Central memory CD8-positive, alpha-beta T cell (primary cell): ENCODE data around the gene INTS1.

Source experiments
- ATAC-seq: fragments of 150-1000 bp; cut with Tn5 transposase; replicated peaks from 2 replicates; pipeline ENCODE4 v1.10.0; 2022; ENCODE audit warnings: mild to moderate bottlenecking, moderate FRiP score, moderate number of reproducible peaks; ENCODE audit not compliant: poor library complexity, severe bottlenecking; ENCODE audit errors: extremely low read depth
- DNase-seq, 2 donors: peaks; one replicate each; pipeline ENCODE4 v3.0.0; 2021; ENCODE audit warnings: low spot score in 2 of 2
- H3K27ac Mint-ChIP-seq: one replicate; pipeline ENCODE4 v1.8.0; 2022; ENCODE audit warnings: low read depth, mild to moderate bottlenecking, moderate library complexity, mixed read lengths
- H3K27me3 Mint-ChIP-seq: one replicate; pipeline ENCODE4 v1.8.0; 2022; ENCODE audit warnings: mixed read lengths
- H3K36me3 Mint-ChIP-seq: one replicate; pipeline ENCODE4 v1.8.0; 2022; ENCODE audit warnings: mild to moderate bottlenecking, moderate library complexity, mixed read lengths; ENCODE audit not compliant: insufficient read depth
- H3K4me1 Mint-ChIP-seq: one replicate; pipeline ENCODE4 v1.8.0; 2022; ENCODE audit warnings: mixed read lengths
- H3K4me3 Mint-ChIP-seq: one replicate; pipeline ENCODE4 v1.8.0; 2022; ENCODE audit warnings: mild to moderate bottlenecking, moderate library complexity, mixed read lengths
- H3K9me3 Mint-ChIP-seq: one replicate; pipeline ENCODE4 v1.8.0; 2022; ENCODE audit warnings: mixed read lengths

The INTS1 gene

DNA sequence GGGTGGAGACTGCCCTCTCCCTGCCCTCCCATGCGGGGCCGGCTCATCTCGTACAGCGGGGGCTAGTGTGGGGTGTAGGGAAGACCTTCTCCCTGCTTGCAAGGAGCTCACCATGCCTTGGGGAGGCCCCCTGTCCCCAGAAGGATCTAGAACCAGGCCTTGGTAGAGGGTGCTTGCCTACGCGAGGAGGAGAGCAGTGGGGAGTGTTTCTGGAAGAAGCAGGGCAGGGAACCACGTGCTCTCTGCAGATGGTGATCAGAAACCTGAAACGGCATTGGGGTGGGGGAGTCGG, 29.0 kb upstream of the INTS1 start:
- Mint-ChIP-seq H3K4me3 (peak overlapping the region; percentile 86), H3K36me3 (peaks cover 18% of the 10 kb centered on the region), H3K9me3 (no peaks in the 10 kb centered on the region), H3K4me1 (peaks cover 23% of the 10 kb centered on the region), H3K27ac (peak overlapping the region; percentile 96), H3K27me3 (no peaks in the 10 kb centered on the region)
- ATAC-seq: no peak
- DNase-seq: no peak

DNA sequence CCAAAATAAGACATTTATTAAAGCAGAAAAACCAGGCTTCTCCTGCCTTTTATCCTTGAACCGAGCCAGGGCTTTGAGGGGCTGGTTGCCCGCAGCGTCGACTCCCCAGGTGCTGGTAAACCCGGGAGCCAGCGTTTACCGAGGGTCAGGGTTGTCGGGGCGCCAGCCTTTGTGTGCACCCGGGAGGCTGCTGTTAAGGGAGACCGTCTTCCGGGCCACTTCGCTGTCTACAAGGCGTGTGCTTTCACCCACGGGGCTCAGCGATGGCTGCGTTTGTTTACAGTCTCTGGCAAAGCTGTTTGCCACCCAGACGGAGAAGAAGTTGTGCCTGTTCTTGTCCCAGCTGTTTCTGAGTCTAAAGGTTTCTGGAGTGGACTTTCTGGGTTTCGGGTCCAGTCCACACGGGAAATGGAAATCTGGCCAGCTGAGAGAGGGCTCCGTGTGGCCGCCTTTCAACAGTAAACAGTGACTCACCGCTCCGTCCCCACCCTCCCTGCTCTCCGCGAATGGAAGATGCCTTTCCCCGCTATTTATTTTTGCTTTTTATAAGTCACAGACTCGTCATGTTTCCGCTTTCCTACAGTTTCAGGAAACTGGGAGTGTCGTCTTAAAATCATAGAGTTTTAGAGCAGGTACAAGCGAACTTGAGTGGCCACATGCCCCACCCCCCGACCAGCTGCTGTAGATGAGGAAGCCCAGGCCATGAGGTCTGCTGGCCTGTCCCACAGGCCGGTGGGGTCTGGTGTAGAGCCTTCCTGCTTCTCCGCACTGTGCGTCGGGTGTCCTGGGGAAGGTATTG, 28.5 kb upstream of the INTS1 start:
- Mint-ChIP-seq H3K9me3 (no peaks in the 10 kb centered on the region), H3K27me3 (no peaks in the 10 kb centered on the region), H3K27ac (peak overlapping the region; percentile 96), H3K4me3 (peak overlapping the region; percentile 86), H3K36me3 (peaks cover 16% of the 10 kb centered on the region), H3K4me1 (peaks cover 23% of the 10 kb centered on the region)
- ATAC-seq (peak; percentile 50), DNase-seq (peak in 1 of 2 donors; percentile 38)

DNA sequence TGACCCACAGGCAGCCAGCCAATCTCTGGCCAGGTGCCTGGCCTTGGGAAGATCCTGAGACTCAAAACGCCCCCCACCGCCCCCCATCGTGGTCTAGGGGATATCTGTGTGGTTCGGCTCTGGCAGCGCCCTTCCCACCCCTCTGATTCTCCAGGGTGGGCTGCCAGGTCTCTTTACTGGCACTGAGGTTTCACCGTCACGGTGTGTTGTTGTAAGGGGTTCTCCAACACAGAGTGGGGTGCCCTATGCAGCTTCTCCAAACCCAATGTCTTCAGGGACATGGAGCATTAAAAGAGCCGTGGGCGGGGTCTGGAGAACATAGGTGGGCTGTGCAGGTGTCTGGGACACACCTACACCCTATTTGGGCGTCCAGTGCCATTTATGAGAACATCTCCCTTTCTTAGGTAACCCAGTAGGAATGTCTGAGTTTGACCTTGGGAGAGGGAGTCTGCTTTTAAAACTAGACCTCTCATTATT, 27.8 kb upstream of the INTS1 start:
- ATAC-seq: peak; percentile 24
- H3K27ac Mint-ChIP-seq: peak overlapping the region; percentile 96

DNA sequence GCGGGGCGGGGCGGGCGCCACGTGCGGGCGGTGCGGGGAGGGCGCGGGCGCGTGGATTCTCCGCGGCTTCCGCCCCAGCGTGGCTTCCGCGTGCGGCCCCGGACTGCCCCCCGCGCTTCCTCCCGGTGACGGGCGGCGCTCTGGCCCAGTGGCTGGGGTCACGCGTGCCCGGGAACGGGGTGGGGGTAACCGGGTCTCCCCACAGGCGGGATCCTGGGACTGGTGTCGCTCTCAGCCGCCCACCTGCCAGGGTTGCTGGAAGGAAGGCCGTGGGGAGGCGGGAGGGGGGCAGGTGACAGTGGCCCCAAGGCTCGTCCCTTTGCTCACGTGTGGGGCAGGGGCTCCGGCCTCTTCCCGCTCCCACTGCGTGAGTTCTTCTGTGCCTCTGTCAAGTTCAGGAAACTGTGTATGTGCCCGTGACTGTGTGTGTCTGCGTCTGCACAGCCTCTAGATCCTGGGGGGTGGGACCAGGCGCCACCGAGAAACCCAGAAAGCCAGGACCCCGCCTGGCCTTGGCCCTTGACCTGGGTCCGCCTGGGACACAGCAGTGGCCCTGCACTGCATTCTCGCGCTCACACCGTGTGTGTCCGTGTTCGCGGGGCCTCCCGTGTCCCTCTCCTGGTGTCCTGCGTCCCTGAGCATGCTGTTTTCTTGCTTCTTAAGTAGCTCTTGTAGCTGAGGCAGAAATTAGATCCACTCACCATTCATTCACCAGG, 27.2 kb upstream of the INTS1 start:
- ATAC-seq: peak; percentile 26
- H3K4me1 Mint-ChIP-seq: peaks cover 23% of the 10 kb centered on the region
- peak in 1 of 2 donors; percentile 27 for DNase-seq
- H3K27ac Mint-ChIP-seq: peak overlapping the region; percentile 96
- H3K36me3 Mint-ChIP-seq: peaks cover 16% of the 10 kb centered on the region
- peaks cover 8% of the 10 kb centered on the region for H3K27me3 Mint-ChIP-seq
- no peaks in the 10 kb centered on the region for H3K9me3 Mint-ChIP-seq
- peak overlapping the region; percentile 86 for H3K4me3 Mint-ChIP-seq

More for the DNA sequence above, 27.8 kb upstream of the INTS1 start:
- H3K4me3 Mint-ChIP-seq: peak overlapping the region; percentile 86
- H3K36me3 Mint-ChIP-seq: peaks cover 16% of the 10 kb centered on the region
- peaks cover 2% of the 10 kb centered on the region for H3K27me3 Mint-ChIP-seq
- DNase-seq: no peak
- peaks cover 23% of the 10 kb centered on the region for H3K4me1 Mint-ChIP-seq
- no peaks in the 10 kb centered on the region for H3K9me3 Mint-ChIP-seq

DNA sequence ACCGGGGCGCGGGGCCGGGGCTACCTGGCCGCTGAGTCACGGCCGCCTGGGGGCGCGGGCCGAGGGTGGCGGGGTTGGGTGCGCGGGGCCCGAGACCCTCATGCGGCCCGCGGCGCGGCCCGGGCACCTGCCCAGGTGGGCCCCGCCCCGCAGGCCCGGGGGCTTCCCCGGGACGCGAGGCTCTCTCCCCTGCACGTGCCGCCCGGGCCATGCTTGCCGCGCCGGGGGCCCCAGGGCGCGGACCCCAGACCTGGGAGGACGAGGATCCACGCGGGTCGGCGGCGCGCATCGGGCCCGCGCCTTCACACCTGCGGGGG, 26.7 kb upstream of the INTS1 start:
- Mint-ChIP-seq H3K27ac (no peak overlapping the region), H3K4me3 (peak overlapping the region; percentile 86), H3K4me1 (peaks cover 23% of the 10 kb centered on the region), H3K36me3 (peaks cover 13% of the 10 kb centered on the region), H3K9me3 (no peaks in the 10 kb centered on the region), H3K27me3 (peaks cover 13% of the 10 kb centered on the region)
- ATAC-seq (peak; percentile 40), DNase-seq (no peak)

DNA sequence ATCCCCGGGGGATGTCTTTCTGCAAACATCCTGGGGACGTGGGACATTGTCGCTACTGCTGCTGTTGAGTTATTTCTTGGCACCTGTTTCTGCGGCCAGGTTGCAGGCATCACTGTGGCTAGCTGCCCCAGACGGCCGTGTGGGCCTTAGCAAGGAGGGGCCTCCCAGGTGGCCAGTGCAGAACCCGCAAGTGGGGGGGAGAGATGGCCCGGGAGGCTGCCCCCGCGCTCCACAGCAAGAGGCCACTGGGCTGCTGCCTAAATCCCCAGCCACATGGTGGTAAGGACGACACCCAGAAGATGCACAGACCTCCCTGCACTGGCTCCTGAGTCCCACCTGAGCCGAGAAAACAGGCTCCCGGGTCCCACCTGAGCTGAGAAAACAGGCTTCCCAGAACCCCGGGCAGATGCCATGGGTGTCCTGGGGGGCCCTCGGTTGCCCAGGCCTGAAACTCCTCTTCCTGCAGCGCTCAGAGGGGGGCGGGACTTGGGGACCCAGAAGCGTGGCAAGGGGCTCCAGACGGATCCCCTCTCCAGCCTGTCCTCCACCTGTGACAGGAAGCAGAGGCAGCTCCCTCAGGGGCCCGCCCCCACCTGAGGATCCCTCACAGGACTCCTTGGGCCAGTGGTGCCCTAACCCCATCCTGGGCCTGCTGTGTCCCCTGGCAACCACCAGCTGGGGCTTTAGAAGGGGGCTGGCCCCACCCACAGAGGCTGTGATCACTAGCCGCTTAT, 25.4 kb upstream of the INTS1 start:
- no peak for ATAC-seq
- Mint-ChIP-seq H3K4me1 (peaks cover 23% of the 10 kb centered on the region), H3K27ac (peak overlapping the region; percentile 79), H3K4me3 (peak overlapping the region; percentile 62), H3K36me3 (peaks cover 13% of the 10 kb centered on the region), H3K27me3 (peaks cover 23% of the 10 kb centered on the region), H3K9me3 (no peaks in the 10 kb centered on the region)
- DNase-seq: no peak

DNA sequence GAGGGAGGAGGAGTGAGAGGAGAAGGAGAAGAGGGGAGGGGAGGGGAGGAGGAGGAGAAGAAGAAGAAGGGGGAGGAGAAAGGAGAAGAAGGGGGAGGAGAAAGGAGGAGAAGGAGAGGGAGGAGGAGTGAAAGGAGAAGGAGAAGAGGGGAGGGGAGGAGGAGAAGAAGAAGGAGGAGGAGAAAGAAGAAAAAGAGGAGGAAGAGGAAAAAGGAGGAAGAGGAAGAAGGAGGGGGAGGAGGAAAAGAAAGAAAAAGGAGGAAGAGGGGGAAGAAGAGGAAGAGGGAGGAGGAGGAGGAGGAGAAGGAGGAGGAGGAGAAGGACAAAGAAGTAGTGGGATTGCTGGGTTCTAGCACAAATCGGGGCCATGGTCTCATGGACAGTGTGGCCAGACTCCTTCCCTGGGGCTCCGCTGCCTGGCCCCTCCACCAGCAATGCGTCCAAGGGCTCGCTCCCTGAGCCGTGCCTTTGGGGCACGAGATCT, 22.1 kb upstream of the INTS1 start:
- Mint-ChIP-seq H3K27me3 (peaks cover 31% of the 10 kb centered on the region), H3K4me1 (no peaks in the 10 kb centered on the region), H3K9me3 (no peaks in the 10 kb centered on the region), H3K36me3 (peaks cover 6% of the 10 kb centered on the region), H3K4me3 (no peak overlapping the region), H3K27ac (no peak overlapping the region)
- ATAC-seq (no peak), DNase-seq (no peak)

DNA sequence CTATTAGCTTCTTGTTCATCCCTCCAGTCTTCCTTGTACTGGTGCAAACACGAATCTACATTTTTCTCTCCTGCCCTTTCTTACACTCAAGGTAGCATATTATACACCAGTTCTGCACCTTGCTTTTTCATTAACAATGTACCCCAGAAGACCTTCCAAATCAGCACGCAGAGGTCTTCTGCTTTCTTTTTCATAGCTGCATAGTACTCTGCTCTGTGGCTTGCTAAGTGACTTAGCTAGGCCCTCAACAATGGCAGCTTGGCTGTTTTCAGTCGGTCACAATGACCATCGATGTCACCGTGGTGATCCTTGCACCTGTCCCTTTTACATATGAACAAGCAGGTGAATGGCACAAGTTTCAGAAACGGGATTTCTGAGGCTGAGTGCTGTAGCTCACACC, 21.2 kb upstream of the INTS1 start:
- H3K36me3 Mint-ChIP-seq: peaks cover 5% of the 10 kb centered on the region
- H3K4me3 Mint-ChIP-seq: no peak overlapping the region
- no peak overlapping the region for H3K27ac Mint-ChIP-seq
- H3K4me1 Mint-ChIP-seq: no peaks in the 10 kb centered on the region
- no peaks in the 10 kb centered on the region for H3K9me3 Mint-ChIP-seq
- DNase-seq (no peak), ATAC-seq (no peak)
- peaks cover 31% of the 10 kb centered on the region for H3K27me3 Mint-ChIP-seq

DNA sequence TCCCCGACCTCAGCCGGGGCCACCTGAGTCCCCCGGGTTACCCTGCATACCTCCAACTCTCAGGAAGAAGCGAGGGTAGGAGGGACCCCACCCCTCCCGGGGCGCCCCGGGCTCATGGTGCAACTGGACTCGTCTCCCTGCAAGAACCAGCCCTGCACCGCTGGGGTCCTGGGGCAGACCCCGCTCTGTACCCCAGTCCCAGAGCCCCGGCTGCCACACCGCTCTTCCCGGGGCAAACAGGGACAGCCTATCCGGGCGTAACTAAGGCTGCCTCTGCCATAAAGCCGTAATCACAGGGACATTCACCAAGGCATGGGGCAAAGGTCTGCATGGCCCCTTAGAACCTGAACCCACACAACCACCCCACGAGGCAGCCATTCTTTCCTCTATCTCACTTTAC, 19.7 kb upstream of the INTS1 start:
- Mint-ChIP-seq H3K4me3 (no peak overlapping the region), H3K27me3 (peaks cover 38% of the 10 kb centered on the region), H3K9me3 (peaks cover 6% of the 10 kb centered on the region), H3K36me3 (peaks cover 2% of the 10 kb centered on the region), H3K4me1 (no peaks in the 10 kb centered on the region), H3K27ac (no peak overlapping the region)
- DNase-seq (no peak), ATAC-seq (no peak)

DNA sequence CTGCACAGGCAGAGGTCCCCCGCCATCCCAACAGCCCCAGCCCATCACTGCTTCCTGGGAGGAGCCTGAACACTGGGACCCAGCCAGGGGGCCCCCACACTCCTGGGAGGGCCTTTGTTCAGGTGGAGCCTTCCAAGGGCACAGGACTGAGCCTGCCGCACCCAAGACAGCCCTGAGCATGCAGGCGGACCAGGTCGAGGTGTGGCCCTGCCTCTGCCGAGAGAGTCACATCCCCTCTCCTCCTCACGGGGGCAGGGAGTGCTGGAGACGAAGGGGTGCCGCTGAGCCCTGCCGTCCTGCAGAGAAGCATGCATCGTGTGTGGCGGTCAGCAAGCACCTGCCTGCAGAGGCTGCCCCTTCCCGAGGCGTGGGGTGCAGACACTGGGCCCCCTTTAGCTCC, 19.0 kb upstream of the INTS1 start:
- Mint-ChIP-seq H3K4me1 (no peaks in the 10 kb centered on the region), H3K9me3 (peaks cover 6% of the 10 kb centered on the region), H3K4me3 (no peak overlapping the region), H3K27me3 (peaks cover 40% of the 10 kb centered on the region), H3K27ac (no peak overlapping the region), H3K36me3 (peaks cover 2% of the 10 kb centered on the region)
- ATAC-seq: no peak
- no peak for DNase-seq

DNA sequence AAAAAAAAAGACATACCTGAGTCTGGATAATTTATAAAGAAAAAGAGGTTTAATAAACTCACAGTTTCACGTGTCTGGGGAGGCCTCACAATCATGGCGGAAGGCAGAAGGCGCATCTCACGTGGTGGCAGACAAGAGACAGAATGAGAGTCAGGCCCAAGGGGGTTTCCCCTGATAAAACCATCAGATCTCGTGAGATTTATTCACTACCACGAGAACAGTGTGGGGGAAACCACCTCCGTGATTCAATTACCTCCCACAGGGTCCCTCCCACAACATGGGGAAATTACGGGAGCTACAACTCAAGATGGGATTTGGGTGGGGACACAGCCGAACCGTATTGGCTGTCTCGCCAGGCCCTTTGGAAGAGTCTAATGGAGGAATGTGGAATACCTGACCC, 17.3 kb upstream of the INTS1 start:
- Mint-ChIP-seq H3K36me3 (peaks cover 2% of the 10 kb centered on the region), H3K4me1 (no peaks in the 10 kb centered on the region), H3K4me3 (no peak overlapping the region), H3K27ac (no peak overlapping the region), H3K27me3 (peaks cover 33% of the 10 kb centered on the region), H3K9me3 (peaks cover 6% of the 10 kb centered on the region)
- ATAC-seq (no peak), DNase-seq (no peak)

DNA sequence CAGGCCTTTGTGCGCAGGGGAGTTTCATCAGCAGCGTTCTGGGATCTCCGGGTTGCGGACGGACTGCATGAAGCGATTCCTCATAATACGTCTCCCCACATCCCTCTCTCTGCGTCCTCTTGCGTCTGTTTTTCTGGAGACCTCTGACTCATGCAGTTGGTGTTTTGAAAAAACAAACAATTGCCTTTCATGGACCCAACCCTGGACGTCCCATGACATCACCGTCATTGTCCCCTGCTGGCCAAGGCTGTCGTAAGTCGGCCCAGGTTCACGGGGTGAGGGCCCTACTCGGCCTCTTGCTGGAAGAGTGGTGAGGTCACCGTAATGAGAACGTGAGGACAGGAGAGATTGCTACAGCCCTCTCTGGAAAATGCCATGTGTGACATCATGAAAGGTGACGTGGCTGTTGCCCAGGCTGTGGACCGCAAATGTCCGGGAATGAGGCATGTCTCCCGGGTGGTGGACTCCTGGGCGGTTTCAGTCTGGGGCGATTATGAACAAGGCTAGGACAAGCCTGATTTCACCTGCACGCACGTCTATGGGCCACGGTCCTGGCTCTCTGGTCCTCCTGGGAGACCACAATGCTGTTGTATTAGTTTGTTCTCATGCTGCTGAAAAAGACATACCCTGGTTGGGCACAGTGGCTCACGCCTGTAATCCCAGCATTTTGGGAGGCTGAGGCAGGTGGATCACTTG, 16.5 kb upstream of the INTS1 start:
- H3K36me3 Mint-ChIP-seq: peaks cover 2% of the 10 kb centered on the region
- no peak overlapping the region for H3K27ac Mint-ChIP-seq
- H3K4me3 Mint-ChIP-seq: no peak overlapping the region
- DNase-seq (no peak), ATAC-seq (no peak)
- H3K27me3 Mint-ChIP-seq: peaks cover 25% of the 10 kb centered on the region
- peaks cover 6% of the 10 kb centered on the region for H3K9me3 Mint-ChIP-seq
- H3K4me1 Mint-ChIP-seq: no peaks in the 10 kb centered on the region
